NCI-H187 (cell line): ENCODE data around the gene PCMT1.

ENCODE experiments used
- DNase-seq, 2 experiments: peaks; one replicate each; lab custom pipeline; 2025; lab: John Stamatoyannopoulos, UW

The PCMT1 gene

GRCh38 chr6:149855040-149855654 is 105.6 kb downstream of the PCMT1 start:
- no peak for DNase-seq

GRCh38 chr6:149855741-149856140 is 106.2 kb downstream of the PCMT1 start:
- DNase-seq, result no peak

- no peak for DNase-seq
These were observed 106.9 kb downstream of the PCMT1 start for GRCh38 chr6:149856256-149856994.

- DNase-seq, result no peak
These were observed 108.0 kb downstream of the PCMT1 start for GRCh38 chr6:149857541-149857940.

- DNase-seq, result no peak
These were observed 109.8 kb downstream of the PCMT1 start for GRCh38 chr6:149859368-149859767.

- no peak for DNase-seq
These were observed 110.4 kb downstream of the PCMT1 start for GRCh38 chr6:149859938-149860337.

- no peak for DNase-seq
These were observed 110.9 kb downstream of the PCMT1 start for GRCh38 chr6:149860513-149860833.
